SH-SY5Y (cell line): ENCODE data around the gene NDUFV3.

Experiments
- GATA2 ChIP-seq: IDR thresholded peaks from 2 replicates; pipeline ENCODE4 v1.6.1; 2011; ENCODE audit warnings: mild to moderate bottlenecking, low read depth, low read length
- GATA3 ChIP-seq: IDR thresholded peaks from 2 replicates; pipeline ENCODE4 v1.6.1; 2011; ENCODE audit warnings: low read depth, mild to moderate bottlenecking, low read length, moderate library complexity

NDUFV3 gene

GRCh38 chr21:42913476-42913875 is 20.4 kb downstream of the NDUFV3 start:
- TF ChIP-seq GATA3 (no peak), GATA2 (no peak)

GRCh38 chr21:42918291-42918690 is 25.2 kb downstream of the NDUFV3 start:
- TF ChIP-seq GATA3 = no peak
- no peak for TF ChIP-seq GATA2

DNA sequence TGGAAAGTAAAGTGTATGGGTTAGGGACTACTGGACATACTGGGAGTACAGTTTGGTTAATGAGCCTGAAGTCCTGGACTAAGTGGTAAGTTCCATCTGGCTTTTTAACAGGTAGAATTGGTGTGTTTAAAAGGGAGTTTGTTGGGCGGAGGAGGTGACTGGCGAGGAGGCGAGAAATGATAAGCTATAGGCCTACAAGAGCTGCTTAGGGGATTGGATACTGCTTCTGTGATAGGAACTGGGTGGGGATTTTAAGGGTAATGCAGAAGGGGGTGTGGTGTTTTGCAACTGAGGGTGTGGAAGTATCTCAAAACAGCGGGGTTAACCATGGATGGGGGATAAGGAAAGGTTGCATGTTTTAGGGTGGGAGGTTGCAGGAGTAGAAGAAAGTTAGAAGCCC is 28.8 kb downstream of the NDUFV3 start:
- no peak for TF ChIP-seq GATA2
- TF ChIP-seq GATA3 = no peak

GRCh38 chr21:42922918-42923317 is 29.8 kb downstream of the NDUFV3 start:
- TF ChIP-seq GATA2 = no peak

DNA sequence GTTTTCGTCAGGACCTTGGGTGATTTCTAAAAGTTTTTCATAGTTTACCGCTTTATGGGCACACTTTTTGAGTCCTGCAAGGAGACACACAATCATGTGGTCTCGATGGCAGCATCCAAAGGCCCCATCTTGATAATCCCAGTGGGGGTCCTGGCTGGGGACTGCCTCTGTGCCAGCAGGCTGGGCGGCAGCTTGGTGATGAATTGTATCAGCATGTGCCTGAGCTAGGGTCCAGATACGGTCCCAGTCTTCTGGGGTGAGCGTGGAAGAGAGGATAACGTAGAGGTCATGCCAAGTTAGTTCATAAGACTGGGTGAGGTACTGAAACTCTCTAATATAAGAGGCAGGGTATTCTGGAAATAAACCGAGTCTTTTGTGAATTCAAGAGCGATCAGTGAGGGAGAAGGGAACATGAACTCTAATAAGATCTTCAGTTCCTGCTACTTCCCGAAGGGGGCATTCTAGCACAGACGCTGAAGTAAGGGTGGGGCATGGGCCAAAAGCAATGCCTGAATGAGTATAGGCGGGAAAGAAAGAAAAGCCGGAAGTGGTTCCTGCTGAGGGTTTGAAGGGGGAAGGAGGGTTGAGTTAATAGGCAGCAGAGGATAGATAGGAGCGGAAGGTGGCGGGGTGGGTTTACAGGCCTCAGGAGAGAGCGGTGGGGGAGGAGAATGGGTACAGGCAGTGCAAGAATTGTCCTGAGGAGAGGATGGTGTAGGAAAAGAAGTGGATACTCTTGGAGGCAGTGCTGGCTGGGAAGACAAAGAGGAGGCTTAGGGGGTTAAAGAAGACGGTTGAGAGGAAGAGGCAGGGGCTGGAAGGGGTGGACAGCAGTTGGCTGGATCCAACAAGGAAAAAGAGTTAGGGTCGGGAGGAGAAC is 30.7 kb downstream of the NDUFV3 start:
- TF ChIP-seq GATA2 (no peak), GATA3 (no peak)

DNA sequence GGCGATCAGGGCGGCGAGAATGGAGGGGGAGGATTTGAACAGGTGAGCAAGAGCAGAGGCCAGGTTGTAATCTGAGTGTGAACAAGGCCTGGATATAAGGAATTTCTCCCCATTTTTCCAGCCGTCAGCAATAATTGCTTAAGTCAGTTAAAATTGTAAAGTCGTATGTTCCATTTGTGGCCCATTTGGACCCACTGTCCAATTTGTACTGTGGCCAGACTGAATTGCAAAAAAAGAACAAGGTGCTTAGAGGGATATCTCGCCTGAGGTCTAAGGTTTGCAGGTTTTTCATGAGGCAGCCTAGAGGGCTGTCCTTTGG is 31.3 kb downstream of the NDUFV3 start:
- TF ChIP-seq GATA3 = no peak
- no peak for TF ChIP-seq GATA2

DNA sequence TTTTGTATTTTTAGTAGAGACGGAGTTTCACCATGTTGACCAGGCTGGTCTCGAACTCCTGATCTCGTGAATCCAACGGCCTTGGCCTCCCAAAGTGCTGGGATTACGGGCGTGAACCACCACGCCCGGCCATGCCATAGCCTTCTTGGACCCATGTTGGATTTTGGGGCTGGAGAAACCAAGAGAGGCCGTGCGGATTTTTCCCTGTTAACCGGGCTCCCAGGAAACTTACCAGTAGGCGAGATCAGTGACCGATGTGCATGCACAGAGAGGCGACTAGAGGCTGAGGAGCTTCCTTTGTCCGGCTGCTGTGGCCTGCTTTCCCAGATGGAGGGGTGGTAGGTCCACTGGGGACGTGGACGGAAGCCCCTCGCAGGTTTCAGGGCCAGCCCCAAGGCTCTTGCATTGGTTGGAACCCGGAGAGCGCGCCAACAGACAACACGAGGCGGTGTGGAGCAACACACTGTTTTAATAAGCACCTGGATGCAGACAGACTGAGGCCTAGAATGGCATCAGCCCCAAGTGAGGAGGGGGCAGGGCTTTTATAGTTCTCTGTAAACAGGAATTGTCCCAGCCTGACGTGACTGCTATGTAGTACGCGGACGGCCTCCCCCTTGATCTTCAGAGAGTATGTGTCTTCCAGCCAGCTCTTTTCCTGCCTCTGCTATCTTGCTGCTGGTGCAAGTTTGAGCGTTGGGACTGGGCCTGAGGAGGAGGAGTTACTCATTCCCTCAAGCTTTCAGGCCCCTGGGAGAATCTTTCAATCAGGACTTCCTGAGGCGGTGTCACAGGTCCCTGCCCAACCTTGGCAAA is 32.2 kb downstream of the NDUFV3 start, which contains the start of gene ERVH48-1:
Gene ERVH48-1 (minus strand): TSS at position 517 of the 813 bp plus-strand sequence. CDS start 6,624 bp downstream, outside the sequence.
- TF ChIP-seq GATA2 (no peak), GATA3 (no peak)

DNA sequence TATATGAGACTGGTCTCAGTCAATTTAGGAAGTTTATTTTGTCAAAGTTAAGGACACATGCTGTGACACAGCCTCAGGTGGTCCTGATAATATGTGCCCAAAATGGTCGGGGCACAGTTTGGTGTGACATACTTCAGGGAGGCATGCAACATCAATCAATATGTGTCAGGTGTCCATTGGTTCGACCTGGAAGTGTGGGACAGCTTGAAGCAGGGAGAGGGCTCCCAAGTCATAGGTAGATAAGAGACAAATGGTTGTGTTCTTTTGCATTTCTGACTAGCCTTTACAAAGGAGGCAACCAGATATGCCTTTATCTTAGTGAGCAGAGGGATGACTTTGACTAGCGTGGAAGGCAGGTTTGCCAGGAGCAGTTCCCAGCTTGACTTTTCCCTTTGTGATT is 36.9 kb downstream of the NDUFV3 start:
- TF ChIP-seq GATA2 = no peak
- no peak for TF ChIP-seq GATA3

GRCh38 chr21:42931560-42932235 is 38.6 kb downstream of the NDUFV3 start:
- TF ChIP-seq GATA3 = no peak
- no peak for TF ChIP-seq GATA2

DNA sequence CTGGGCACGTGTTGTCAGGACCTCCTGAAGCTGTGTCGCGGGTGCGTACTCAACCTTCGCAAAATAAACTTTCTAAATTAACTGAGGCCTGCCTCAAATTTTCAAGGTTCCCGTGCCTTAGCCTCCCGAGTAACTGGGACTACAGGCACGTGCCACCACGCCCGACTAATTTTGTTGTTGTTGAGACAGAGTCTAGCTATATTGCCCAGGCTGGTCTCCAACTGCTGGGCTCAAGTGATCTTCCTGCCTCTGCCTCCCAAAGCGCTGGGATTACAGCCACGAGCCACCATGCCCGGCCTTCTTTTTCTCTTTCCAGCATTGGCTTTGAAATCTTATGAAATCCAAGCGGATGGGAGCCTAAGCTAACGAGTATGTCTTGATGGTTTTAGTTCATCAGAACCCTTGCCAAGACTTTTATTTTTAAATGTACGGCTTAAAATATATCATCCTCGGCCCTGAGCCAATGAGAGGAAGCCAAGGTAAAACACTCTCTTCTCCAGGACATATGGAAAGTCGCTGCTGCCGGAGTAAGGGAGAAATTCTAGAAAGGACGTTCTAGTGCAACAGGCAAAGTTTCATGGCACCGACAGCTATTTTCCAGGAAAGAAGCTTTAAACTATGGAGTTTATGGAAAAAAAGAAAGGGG is 45.0 kb downstream of the NDUFV3 start:
- TF ChIP-seq GATA3 = no peak
- no peak for TF ChIP-seq GATA2

- TF ChIP-seq GATA2 = no peak
- TF ChIP-seq GATA3 = no peak
These were observed 46.7 kb downstream of the NDUFV3 start for GRCh38 chr21:42939582-42940413.

DNA sequence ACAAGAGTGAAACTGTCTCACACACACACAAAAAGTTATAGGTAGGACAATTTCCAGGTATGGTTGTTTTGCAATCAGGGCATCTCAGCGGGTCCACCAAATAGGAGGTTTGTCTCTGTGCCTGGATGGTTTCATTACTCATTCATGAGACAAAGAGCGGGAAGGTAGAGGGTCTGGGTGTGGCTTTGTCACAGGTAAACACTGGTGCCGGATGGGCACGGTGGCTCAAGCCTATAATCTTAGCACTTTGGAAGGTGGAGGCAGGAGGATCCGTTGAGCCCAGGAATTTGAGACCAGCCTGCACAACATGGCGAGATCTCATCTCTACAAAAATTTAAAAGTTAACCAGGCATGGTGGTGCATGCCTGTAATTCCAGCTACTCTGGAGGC is 48.6 kb downstream of the NDUFV3 start:
- TF ChIP-seq GATA2 = no peak
- TF ChIP-seq GATA3 = no peak

- no peak for TF ChIP-seq GATA3
These were observed 49.1 kb downstream of the NDUFV3 start for GRCh38 chr21:42942244-42942643.
